GM04504 (cell line): Measurements from ENCODE around the gene OLFM3.

Experiments used
- DNase-seq: peaks from one replicate; pipeline ENCODE4 v3.0.0-alpha.2; 2012; ENCODE audit warnings: low read depth

OLFM3 gene

DNA sequence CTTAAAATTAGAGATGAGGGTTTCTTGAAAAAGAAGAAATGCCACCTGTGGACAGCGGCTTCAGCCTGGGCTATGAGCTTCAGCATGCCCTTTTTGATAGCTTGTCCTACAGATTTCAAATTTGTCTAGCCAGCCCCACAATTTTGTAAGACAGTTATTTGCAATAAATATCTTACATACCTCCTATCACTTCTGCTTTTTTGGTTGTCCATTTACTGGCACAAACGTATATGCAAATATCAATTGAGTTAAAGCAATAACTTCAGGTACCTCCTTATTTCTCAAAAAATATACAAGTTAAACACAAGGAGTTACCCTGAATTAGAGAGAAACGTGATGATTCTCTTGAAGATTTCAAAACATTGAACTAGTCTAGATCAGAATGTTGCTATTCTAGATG is 53.5 kb downstream of the OLFM3 start:
- DNase-seq = no peak

DNA sequence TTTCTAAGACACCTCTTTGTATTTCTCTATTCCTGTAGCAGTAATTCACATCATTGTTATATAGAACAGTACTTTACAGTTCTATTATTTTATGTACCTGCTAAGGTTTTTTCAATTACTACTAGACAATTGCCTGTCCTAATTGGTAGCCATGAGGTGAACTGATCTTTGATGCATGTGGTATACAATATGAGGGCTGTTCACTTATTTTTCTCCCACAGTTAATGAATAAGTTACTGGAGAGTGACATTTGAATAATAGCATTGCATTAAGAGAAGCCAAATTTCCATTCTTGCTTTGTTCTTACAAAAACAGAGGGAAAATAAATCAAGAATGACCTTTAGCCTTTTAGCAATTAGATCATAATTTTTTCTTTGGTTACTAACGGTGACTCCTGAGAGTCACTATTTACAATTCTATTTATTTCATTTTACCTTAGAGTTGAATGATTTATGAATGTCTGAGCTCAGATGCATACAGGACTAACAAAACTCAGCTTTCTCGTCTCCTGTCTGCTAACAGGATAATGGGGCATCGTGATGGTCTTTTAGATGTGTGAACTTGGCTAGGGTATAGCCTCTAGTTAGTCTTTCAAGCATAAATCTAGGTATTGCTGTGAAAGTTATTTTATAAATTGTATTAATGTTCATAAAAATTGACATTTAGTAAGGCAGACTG is 54.1 kb downstream of the OLFM3 start:
- no peak for DNase-seq

DNA sequence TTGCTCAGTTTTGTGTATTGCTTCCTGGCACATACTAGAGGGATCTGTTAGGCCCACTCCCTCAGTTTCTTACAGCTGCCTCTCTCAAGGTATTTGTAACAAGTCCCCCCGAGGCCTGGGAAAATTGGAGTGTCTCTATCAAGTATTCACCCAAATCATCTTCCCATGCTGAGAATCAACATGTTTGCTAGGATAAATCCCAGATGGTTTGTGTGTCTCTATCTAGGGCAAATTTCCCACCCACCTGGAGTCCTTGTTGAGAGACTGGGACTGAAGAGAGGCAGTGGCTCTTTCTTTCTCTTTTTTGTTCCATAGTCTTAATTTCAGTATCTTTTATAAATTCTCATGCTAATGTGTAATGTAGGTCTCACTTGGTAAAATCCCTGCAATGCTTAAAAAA is 58.0 kb downstream of the OLFM3 start:
- no peak for DNase-seq

DNA sequence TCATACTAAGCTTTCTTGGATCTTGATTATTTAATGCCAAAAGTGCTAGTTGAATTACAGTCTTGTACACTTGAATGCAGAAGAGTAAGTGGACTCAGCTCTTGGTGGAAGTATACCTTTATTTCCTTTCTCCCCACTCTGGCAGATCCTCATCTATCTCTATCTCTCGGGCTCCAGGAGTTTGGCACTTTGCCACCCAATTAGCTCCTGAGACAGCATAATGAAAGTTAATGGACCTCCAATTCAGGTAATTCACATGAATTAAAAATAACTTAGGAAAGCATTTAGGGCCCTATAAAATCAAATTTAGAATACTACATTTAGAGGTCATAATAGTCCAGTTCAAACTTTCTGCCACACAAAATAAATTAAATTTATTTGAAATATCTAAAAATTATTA is 67.4 kb downstream of the OLFM3 start:
- DNase-seq = no peak

DNA sequence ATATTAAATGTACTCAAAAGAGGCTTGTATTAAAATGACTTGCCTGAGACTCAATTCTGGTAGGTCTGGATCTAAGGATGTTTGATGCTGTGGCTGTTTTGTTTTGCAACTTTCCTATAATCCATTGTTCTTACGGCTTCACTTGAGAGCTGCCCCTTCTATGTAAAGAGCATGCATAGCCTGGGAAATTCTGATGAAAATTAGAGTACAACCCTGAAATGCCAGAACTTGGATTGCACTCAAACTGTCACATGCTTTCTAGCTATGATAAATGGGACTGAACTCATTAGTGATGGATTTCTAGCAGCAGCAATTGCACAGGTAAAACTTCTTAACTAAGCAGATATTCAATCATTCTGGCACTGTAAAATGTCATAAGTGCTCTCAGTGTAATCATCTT is 67.9 kb downstream of the OLFM3 start:
- DNase-seq = no peak

DNA sequence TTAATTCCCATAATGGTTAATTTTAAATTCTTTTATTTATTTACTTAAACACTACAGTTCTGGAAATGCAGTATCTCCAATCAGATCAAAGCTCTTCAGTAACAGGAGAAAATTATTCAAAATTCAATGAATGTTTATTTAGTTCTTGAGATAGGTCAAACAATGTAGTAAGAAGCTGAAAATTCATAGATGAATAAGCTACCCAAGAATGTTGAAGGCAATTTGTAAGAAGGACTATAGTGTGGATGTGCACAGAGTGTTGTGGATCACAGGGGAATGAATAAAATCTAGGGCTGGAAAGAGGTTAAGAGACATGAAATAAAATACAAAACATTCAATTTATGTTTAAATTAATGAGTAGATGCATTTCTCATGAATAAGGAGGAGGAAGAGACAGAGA is 72.0 kb downstream of the OLFM3 start:
- DNase-seq = no peak

DNA sequence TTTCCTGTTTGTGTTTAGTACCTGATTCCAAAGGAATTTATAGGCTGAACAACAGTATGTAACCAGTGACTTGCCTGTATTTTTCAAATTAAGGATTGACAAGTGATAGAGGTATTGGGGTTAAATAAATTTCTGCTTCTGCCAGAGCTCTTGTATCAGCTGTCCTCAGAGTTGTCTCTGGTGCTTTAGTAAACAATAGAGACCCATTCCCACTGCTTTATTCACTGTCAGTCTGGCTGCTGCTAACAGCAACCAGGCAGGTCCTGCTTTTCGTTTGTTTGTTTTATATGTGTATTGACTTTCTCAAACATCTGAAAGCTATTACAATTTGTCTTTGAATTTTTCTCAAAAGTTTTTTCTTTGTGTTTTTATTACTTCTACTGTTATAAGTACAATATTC is 76.1 kb downstream of the OLFM3 start:
- DNase-seq = no peak

DNA sequence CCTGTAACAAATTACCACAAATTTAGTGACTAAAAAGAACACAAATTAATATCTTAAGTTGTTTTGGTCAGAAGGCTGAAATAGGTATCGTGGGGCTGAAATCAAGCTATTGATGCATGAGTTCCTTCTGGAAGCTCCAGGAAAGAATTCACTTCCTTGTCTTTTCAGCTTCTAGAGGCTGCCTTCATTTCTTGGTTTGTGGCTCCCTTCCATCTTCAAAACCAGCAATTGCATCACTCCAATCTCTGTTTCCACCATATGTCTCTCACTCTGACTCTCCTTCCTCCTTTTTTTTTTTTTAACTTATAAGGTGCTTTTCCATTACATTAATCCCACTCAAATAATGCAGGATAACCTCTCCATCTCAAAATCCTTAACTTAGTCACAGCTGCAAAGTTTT is 78.4 kb downstream of the OLFM3 start:
- DNase-seq = no peak

DNA sequence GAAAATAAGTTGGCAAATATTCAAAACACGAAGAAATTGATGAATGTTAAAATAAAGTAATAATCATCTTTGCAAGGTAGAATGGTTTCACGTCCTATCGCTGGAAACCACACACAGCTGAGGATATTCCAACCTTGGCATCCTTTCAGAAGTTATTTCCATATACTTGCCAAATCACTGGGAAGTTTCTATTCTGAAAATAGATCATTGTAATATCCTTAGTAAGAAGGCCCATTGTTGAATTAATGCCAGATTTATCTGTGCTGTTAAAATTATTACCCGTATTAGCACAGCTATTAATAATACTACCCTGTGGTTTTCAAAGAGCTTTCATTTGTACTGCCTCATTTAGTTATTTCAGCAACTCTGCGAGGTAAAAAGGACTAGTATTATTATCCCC is 81.1 kb downstream of the OLFM3 start:
- DNase-seq = no peak

DNA sequence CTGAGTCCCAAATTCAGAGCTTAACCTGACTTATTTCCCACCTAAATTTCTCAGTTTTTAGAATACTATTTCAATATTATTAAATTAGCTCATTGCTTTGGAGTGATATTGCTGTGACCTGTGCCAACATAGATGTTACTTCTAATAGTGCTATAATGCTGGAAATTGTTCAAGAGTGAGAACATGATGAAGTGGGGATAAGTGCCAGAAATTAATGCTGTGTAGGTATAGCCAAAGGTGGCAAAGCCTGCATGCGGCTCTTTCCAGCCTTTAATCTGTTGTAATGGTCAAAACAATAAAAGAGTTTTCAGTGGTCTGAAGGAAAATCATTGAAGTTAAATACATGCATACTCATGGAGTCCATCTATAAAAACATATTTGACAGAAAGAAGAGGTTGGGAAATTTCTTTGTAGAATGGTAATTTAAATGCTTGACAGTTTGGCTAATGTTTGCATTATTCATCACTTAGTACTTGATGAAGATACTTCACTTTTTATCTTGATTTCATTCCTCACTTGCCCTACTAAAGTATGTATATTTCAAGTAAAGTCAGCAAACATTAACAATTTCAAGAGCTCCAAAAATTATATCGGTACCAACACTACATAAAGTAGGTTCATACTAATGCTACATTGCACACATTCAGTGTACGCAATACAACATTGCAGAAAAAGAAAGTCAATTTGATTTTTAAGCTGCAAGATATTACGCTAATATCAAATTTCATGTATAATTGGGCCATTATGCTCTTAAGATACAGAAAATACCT is 82.1 kb downstream of the OLFM3 start:
- no peak for DNase-seq

DNA sequence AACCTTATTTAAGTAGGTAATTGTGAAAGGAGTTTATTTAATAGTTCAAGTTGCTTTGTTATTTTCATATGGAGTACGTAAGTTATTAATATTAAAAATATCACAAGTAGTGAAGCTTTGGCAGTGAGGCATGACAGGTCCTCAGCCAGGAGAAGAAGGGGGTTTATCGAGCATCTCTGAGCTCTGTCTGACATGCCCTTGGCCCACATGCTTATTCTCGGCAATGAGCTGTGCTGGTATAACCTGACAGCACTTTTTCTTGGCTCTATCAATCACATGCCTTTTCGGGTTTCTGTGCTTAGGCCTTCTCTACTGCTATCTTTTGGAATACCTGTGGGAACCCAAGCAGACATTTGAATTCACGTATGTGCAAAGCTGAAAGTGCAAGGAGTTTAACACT is 84.8 kb downstream of the OLFM3 start:
- no peak for DNase-seq

DNA sequence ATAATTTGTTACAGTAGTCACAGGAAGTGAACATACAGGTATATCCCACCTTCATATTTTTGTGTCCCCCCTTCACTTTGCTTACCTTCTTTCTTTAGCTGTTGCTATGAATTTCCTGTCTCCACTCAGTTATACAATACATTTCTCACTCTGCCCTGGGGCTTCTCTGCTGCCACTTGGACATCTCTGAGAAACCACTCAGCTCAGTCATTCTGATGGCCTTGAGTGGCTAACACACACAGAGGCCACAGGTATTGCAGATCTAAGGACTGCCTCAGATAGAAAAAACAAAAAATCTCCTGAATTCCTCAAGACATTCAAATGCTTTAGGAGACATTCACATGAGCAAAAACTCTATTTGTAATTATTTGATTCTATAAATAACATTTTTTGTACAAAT is 87.7 kb downstream of the OLFM3 start:
- no peak for DNase-seq

DNA sequence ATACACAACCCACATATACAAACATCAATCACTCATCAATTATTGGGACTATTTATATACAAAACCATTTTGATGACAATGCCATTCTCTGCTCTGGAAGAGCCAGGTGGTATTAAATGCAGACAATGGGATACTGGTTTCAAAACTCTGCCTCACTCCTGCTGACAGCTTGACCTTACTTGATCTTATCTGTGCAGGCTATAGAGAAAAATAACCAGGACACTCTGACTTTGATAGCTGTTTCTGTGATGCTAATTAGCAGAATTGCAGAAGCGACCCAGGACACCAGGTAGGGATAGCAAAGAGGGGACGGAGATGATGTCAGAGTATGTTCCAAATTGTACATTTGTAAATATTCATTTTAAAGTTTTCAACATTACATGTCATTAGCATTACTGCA is 89.5 kb downstream of the OLFM3 start:
- no peak for DNase-seq

DNA sequence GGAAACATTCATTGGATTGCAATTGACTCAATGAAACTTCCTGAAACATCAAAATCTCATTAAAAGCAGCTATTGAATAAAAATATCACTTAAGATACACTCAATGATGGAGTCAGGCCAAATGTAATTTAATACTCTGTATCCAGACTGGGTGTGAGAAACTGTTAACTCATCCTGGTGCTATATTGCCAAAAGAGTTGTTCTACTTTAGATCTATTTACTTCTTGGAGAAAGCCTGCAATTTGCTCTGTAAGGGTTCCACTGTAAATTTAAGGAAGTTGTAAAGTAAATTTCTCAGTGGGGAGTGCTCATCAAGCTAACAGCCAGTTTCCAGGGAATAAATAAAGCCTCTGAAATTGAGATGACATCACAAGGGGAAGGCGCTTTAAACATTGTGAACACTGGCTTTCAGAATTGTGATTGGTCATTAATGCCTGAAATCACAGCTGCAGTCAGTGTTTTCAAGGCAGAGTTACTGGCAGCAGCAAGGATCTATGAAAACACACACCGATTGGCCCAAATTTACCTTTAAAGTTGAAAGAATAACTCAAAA is 91.4 kb downstream of the OLFM3 start:
- DNase-seq = no peak

DNA sequence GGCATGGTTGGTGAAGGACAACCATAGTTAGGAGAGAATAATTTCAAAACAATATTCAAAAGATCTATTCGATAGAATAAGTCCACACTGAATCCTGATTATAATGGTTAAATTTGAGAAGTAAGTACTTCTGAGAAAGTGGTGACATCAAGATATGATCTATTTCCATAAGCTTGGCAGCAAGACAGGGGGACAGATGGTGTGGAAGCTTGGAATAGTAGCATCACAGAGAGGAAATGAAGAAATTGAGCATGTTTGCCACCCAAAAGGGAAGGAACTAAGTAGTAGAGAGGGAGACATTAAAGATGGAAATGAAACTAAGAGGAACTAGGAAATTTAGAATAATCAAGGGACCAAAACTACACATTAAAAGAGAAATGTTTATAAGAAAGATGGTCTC is 94.5 kb downstream of the OLFM3 start:
- DNase-seq = no peak

DNA sequence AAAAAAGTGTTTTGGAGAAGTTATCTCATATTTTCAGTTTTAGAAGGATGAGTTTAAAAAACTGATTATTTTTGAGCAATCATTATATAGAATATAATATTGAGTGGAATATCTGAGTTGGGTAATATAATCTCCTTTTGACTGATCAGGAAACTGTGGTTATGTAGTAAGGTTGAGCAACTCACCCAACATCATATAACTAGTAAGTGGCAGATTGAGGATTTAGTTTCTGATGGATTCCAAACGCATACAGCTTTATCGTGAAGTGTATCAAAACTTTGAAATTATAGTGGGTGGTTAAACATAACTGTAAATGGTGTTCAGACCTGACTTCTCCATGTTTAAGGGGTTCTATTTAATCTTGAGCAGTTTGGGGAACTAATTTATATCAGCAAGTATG is 98.6 kb downstream of the OLFM3 start:
- DNase-seq = no peak

DNA sequence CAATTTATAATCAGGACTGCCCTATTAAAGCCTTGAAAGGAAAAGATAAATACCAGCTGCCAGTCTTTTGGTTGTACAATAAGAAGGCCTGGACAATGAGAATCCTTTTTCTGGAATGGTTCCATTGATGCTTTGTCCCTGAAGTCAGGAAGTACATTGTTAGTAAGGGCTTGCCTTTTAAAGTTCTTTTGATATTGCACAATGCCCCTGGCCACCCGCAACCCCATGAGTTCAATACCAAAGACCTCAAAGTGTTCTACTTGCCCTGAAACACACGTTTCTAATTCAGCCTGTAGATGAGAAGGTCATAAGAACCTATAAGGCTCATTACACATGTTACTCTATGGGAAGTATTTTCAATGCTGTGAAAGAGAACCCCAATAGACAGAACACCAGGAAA is 112.1 kb downstream of the OLFM3 start:
- no peak for DNase-seq

DNA sequence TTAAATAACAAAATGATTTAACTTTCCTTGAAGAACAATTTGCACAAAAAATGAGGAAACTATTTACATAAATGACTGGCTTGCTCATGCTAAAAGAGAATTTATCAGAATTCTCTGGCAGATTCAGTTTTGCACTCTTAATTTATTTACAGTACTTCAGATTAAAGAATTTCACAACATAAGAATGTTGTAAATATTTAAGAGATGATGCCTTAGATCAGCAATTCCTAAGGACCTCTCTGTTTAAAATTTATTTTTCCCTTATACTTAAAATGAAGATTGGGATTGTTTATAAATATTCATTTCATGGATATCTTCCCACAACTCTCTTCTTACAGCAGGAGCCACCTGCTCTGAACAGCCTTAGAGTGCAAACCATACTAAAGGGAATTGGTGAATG is 120.8 kb downstream of the OLFM3 start:
- no peak for DNase-seq

DNA sequence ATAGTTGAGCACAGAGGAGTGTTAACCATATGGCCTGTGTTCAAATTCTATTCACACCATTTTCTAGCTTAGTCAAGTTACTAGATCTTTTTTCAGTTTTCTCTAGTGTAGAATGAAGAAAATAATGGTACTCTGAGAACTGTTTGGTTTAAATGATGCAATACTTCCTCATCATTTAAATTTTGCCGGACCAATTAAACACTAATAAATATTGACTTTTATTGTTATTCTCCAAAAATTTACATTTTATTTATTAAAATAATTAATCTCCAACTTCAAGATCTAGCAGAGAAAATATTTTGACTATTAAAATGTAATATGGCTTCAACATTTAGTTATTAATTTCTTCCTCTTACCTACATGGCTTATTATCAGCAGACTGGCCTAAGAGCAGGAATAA is 123.1 kb downstream of the OLFM3 start:
- no peak for DNase-seq

DNA sequence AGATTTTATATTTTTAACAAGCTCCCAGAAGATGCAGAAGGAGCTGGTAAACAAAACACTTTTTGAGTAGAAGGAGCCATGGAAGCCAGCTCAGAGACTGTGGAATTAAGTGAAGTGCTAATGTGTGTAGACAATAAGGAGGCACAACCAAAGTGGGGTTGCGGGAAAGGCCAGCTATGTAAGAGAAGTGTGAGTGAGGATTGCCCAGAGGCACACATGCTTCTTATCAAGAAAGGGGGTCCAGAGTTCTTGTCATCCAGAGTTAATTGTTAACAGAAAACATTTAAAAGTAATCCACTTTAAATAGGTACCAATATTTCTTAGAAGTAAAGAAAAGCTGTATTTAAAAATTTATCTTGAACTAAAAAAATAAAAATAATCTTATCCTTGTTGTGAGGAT is 136.8 kb downstream of the OLFM3 start:
- no peak for DNase-seq

DNA sequence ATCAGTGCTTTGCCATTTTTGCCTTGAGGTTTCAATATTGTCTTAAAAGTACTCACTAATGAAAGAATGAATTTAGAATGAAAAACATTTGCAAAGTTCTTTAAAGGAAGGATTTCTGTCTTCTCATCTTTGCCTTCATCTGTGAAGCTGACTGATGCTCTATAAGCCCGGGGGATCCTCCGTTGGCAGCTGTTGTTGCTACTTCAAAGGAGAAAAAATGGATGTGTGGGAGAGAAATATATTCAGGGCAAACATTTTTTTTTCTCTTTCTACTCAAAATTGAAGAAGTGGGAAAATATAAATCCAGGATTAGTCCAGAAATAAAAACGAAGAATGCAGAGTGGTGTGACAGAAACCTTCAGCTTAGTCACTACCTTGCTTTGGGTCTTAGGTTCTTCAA is 142.5 kb downstream of the OLFM3 start:
- no peak for DNase-seq

DNA sequence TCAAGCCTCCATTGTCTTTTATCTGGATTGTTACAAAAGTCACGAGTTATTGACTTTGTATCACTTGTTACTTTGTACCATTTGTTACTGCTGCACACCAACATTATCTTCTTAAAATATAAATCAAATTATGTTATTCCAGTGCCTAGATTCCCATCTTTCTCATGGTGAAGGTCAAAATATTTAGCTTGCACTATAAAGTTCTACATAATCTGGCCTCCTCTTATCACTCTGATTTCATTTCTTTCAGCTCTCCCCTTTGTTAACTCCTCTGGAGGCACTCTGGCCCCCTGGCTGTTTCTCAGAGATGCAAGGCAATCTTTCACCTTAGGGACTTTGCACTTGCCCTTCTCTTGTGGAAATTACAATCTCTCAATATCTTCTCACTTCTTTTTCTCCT is 143.8 kb downstream of the OLFM3 start:
- no peak for DNase-seq

DNA sequence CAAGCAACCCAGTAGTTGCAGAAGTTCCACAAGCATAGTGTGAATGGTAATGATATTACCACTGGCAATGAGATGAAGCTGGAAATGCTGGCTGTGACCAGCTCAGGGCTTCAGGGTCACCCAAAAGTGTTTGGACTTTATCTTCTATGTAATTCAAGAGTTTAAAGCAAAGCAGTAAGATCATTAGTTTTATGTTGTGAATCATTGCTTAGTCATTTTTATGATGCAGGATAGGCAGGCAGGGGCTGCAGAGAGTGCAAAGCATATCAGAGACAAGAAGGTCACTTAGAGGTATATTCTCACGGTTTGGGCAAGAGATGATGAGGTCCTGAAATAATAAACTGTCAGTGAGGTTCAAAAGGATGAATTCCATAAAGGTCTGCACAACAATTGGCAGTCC is 147.4 kb downstream of the OLFM3 start:
- no peak for DNase-seq

DNA sequence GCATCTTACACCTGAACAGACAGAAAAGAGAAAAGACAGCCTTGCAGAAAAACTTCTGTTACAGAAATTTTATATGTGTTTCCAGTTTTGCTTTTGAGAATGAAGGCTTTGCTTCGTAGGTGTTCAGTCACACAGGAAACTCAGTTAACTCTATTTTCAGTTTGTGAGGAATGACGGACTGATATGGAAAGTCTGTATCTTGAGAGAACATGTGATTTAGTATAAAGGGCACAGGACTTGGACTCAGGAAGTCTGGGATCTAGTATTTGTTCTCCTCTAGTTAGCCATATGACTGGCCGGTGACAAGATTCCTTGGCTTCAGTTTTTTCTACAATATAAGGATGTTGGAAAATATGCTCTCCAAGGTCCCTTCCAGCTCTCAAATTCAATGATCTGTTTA is 149.1 kb downstream of the OLFM3 start:
- no peak for DNase-seq
